ENCODE data around the gene UVRAG.
"Not testable (repeated sequence)": the region's sequence is repeated elsewhere in the genome, so short reads cannot be mapped to it uniquely, and the experiment has no call there.

UVRAG gene

GRCh38 chr11:76025817-76026216 lies 210.8 kb downstream of the UVRAG start:
- DNase-seq (ENCODE audit: low read depth) = no peak

- no peak for DNase-seq (ENCODE audit: low read depth)
Observed at GRCh38 chr11:76026281-76026680, 211.3 kb downstream of the UVRAG start.

- no peak for DNase-seq (ENCODE audit: low read depth)
Observed at GRCh38 chr11:76026862-76027261, 211.9 kb downstream of the UVRAG start.

- no peak for DNase-seq (ENCODE audit: low read depth)
Observed at GRCh38 chr11:76030286-76030685, 215.3 kb downstream of the UVRAG start.

GRCh38 chr11:76030968-76031590 lies 216.1 kb downstream of the UVRAG start:
- DNase-seq (ENCODE audit: low read depth) = no peak

- no peak for DNase-seq (ENCODE audit: low read depth)
Observed at GRCh38 chr11:76033699-76034098, 218.7 kb downstream of the UVRAG start.

- no peak for DNase-seq (ENCODE audit: low read depth)
Observed at GRCh38 chr11:76035020-76035419, 220.0 kb downstream of the UVRAG start.

GRCh38 chr11:76038608-76039007 lies 223.6 kb downstream of the UVRAG start:
- no peak for DNase-seq (ENCODE audit: low read depth)

GRCh38 chr11:76041208-76041607 lies 226.2 kb downstream of the UVRAG start:
- no peak for DNase-seq (ENCODE audit: low read depth)

- DNase-seq (ENCODE audit: low read depth) = no peak
Observed at GRCh38 chr11:76044750-76045320, 229.8 kb downstream of the UVRAG start.

- no peak for DNase-seq (ENCODE audit: low read depth)
Observed at GRCh38 chr11:76047231-76047630, 232.2 kb downstream of the UVRAG start.

GRCh38 chr11:76047766-76048165 lies 232.8 kb downstream of the UVRAG start:
- no peak for DNase-seq (ENCODE audit: low read depth)

GRCh38 chr11:76048763-76049162 lies 233.8 kb downstream of the UVRAG start:
- no peak for DNase-seq (ENCODE audit: low read depth)

- DNase-seq (ENCODE audit: low read depth) = no peak
Observed at GRCh38 chr11:76049511-76049910, 234.5 kb downstream of the UVRAG start.

GRCh38 chr11:76051937-76052336 lies 236.9 kb downstream of the UVRAG start:
- DNase-seq (ENCODE audit: low read depth) = no peak

- DNase-seq (ENCODE audit: low read depth) = no peak
Observed at GRCh38 chr11:76054330-76054729, 239.3 kb downstream of the UVRAG start.

- no peak for DNase-seq (ENCODE audit: low read depth)
Observed at GRCh38 chr11:76056876-76057275, 241.9 kb downstream of the UVRAG start.

- DNase-seq (ENCODE audit: low read depth) = not testable (repeated sequence)
Observed at GRCh38 chr11:76060475-76061036, 245.5 kb downstream of the UVRAG start.

GRCh38 chr11:76062733-76063132 lies 247.7 kb downstream of the UVRAG start:
- no peak for DNase-seq (ENCODE audit: low read depth)

GRCh38 chr11:76064192-76064591 lies 249.2 kb downstream of the UVRAG start:
- no peak for DNase-seq (ENCODE audit: low read depth)

- no peak for DNase-seq (ENCODE audit: low read depth)
Observed at GRCh38 chr11:76067099-76067498, 252.1 kb downstream of the UVRAG start.

- no peak for DNase-seq (ENCODE audit: low read depth)
Observed at GRCh38 chr11:76069001-76069400, 254.0 kb downstream of the UVRAG start.

- DNase-seq (ENCODE audit: low read depth) = no peak
Observed at GRCh38 chr11:76071090-76071489, 256.1 kb downstream of the UVRAG start.

- no peak for DNase-seq (ENCODE audit: low read depth)
Observed at GRCh38 chr11:76073724-76074123, 258.7 kb downstream of the UVRAG start.

Measured in activated T-helper 1 cell treated with Interleukin-2 at 50 U/mL for 16 hours (primary cell).